ENCODE measurements around the gene ATP5MC3. TPM values are rescaled to one million over a fixed set of nuclear protein-coding genes. Genes with fewer than 3 reads are reported as not detected.

The ATP5MC3 gene
- total RNA-seq, 1 experiment from 2014 or later: 389 TPM

GRCh38 chr2:175227393-175227792 lies 45.9 kb upstream of the ATP5MC3 start:
- Histone ChIP-seq H3K4me3 (ENCODE audit: low read depth, low read length, poor library complexity, severe bottlenecking) (no peak overlapping the region), H3K27me3 (replicated peaks; ENCODE audit: insufficient read depth, low read depth, low read length, poor library complexity) (peaks cover 24% of the 10 kb centered on the region), H3K9me3 (ENCODE audit: low read depth, low read length, poor library complexity, severe bottlenecking) (no peaks in the 10 kb centered on the region), H3K4me1 (ENCODE audit: insufficient read depth, low read length, poor library complexity, severe bottlenecking) (no peaks in the 10 kb centered on the region), H3K36me3 (ENCODE audit: insufficient read depth, low read length, poor library complexity, severe bottlenecking) (no peaks in the 10 kb centered on the region), H3K27ac (ENCODE audit: low read depth, low read length, poor library complexity, severe bottlenecking) (no peak overlapping the region)
- no TSS peak for BruUV-seq (replicated peaks)
- intact Hi-C loops (cut with micrococcal nuclease; ENCODE audit: unreplicated experiment): no loop called here
- ChIA-PET CTCF (no interaction called here), POLR2A (ENCODE audit: low non-redundant PET) (no interaction called here)
- no peak for DNase-seq (ENCODE audit: low spot score)
- TF ChIP-seq CTCF (conservative IDR thresholded peaks at IDR 0.05; ENCODE audit: low read depth, low read length) (no peak), EZH2 (IDR thresholded peaks at IDR 0.05; ENCODE audit: borderline replicate concordance, low read depth, low read length, poor library complexity, severe bottlenecking) (no peak)

GRCh38 chr2:175220075-175220474 lies 38.6 kb upstream of the ATP5MC3 start:
- TF ChIP-seq CTCF (conservative IDR thresholded peaks at IDR 0.05; ENCODE audit: low read depth, low read length) (no peak), EZH2 (IDR thresholded peaks at IDR 0.05; ENCODE audit: borderline replicate concordance, low read depth, low read length, poor library complexity, severe bottlenecking) (no peak)
- DNase-seq (ENCODE audit: low spot score): no peak
- BruUV-seq (replicated peaks): no TSS peak
- no peaks in the 10 kb centered on the region for H3K9me3 ChIP-seq (ENCODE audit: low read depth, low read length, poor library complexity, severe bottlenecking)
- intact Hi-C loops (cut with micrococcal nuclease; ENCODE audit: unreplicated experiment): no loop called here
- no peaks in the 10 kb centered on the region for H3K36me3 ChIP-seq (ENCODE audit: insufficient read depth, low read length, poor library complexity, severe bottlenecking)
- ChIA-PET CTCF (no interaction called here), POLR2A (ENCODE audit: low non-redundant PET) (no interaction called here)
- H3K27me3 ChIP-seq (replicated peaks; ENCODE audit: insufficient read depth, low read depth, low read length, poor library complexity): peaks cover 18% of the 10 kb centered on the region
- no peak overlapping the region for H3K27ac ChIP-seq (ENCODE audit: low read depth, low read length, poor library complexity, severe bottlenecking)
- H3K4me1 ChIP-seq (ENCODE audit: insufficient read depth, low read length, poor library complexity, severe bottlenecking): no peaks in the 10 kb centered on the region
- no peak overlapping the region for H3K4me3 ChIP-seq (ENCODE audit: low read depth, low read length, poor library complexity, severe bottlenecking)

GRCh38 chr2:175218551-175218950 lies 37.0 kb upstream of the ATP5MC3 start:
- POLR2A ChIA-PET (ENCODE audit: low non-redundant PET): no interaction called here
- Histone ChIP-seq H3K9me3 (ENCODE audit: low read depth, low read length, poor library complexity, severe bottlenecking) (no peaks in the 10 kb centered on the region), H3K27ac (ENCODE audit: low read depth, low read length, poor library complexity, severe bottlenecking) (no peak overlapping the region), H3K27me3 (replicated peaks; ENCODE audit: insufficient read depth, low read depth, low read length, poor library complexity) (peaks cover 15% of the 10 kb centered on the region), H3K4me1 (ENCODE audit: insufficient read depth, low read length, poor library complexity, severe bottlenecking) (no peaks in the 10 kb centered on the region), H3K4me3 (ENCODE audit: low read depth, low read length, poor library complexity, severe bottlenecking) (no peak overlapping the region), H3K36me3 (ENCODE audit: insufficient read depth, low read length, poor library complexity, severe bottlenecking) (no peaks in the 10 kb centered on the region)
- no peak for DNase-seq (ENCODE audit: low spot score)
- CTCF ChIA-PET: no interaction called here
- intact Hi-C loops (cut with micrococcal nuclease; ENCODE audit: unreplicated experiment): no loop called here
- no TSS peak for BruUV-seq (replicated peaks)
- TF ChIP-seq EZH2 (IDR thresholded peaks at IDR 0.05; ENCODE audit: borderline replicate concordance, low read depth, low read length, poor library complexity, severe bottlenecking) (no peak), CTCF (conservative IDR thresholded peaks at IDR 0.05; ENCODE audit: low read depth, low read length) (no peak)

Data from A673 (cell line).